HG03045 (cell line): ENCODE data around the gene OR2AJ1.

Experiments
- ATAC-seq: cut with Tn5 transposase; IDR thresholded peaks from one replicate; pipeline ENCODE4 v1.9.1; 2021; ENCODE audit warnings: mild to moderate bottlenecking, moderate library complexity; ENCODE audit not compliant: unreplicated experiment

The OR2AJ1 gene

DNA sequence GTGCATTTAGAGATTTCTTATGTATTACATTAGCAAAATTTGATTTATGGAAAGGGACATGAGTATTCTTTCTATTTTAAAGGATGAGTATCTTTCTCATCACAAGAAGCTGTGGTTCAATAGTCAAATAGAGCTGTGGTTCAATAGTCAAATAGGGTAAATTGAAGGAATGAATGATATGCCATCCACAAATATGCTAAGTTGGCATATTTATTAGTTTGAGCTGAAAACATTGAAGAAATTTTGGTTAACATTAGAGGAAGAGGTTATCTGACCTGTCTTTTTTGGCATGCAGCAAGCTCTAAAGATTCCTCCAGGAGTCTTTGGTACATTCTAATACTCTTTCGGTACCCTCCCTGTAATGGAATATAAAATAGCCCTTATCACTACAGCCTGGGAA is 28.7 kb downstream of the OR2AJ1 start:
- ATAC-seq, result no peak

DNA sequence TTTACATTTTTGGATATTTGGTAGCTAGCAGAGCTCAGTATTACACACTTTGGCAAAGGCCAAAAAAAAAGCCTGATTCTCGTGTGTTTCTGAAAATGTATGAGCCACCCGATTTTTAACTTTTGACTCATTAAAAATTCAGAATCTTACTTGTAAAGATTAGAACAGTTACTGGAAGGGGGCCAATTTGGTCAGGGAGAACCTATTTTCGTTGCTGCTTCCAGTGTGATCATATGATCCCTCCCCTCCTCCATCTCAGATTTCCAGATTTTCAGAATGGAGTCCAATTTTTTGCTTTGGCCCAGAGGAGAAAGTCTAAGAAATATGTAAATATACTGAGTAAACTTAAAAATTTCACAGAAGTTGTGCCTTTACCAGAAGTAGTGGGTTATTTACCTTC is 37.1 kb downstream of the OR2AJ1 start:
- ATAC-seq, result no peak

DNA sequence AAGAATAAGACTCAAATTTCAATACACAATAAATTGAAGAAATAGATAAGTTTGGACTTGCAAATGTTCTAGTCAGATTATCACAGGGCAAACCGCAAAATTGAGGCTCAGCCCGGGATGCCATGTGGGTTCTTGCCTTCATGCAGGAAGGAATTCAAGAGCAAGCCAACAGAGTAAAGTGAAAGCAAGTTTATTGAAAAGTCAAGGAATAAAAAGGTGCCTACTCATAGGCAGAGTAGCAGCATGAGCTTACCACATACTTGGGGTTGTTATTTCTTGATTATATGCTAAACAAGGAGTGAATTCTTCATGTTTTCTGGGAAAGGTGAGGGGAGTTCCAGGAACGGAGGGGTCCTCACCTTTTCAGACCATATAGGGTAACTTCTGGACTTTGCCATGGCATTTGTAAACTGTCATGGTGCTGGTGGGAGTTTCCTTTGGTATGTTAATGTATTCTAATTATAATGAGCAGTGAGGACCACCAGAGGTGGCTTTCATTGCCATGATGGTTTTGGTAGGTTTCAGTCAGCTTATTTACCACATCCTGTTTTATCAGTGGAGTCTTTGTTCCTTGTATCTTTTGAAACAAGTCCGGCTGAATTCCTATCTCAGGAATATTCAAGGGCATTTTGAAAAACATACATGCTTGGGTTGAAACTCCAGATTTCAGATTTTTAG is 38.4 kb downstream of the OR2AJ1 start:
- ATAC-seq, result no peak

DNA sequence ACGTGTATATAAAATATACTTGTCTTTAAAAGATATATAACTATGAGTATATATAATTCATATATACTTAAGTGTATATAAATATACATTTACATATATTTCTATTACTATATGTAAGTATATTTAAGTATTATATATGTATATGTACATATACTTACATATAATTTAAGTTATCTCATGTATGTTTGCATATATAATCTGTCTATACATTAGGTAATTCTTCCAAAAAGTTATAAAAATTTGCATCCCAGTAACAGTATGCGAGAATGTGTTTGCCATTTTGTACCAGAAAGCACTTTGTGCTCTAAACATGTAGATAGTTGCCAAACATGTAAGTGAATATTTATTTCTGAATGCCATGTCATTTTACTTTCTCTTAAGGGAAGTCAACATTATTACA is 40.2 kb downstream of the OR2AJ1 start, which contains the start of gene OR2AK2:
Gene OR2AK2 (plus strand): TSS at position 301 of the 400 bp plus-strand sequence. CDS start 144 bp downstream, outside the sequence.
- ATAC-seq, result no peak

DNA sequence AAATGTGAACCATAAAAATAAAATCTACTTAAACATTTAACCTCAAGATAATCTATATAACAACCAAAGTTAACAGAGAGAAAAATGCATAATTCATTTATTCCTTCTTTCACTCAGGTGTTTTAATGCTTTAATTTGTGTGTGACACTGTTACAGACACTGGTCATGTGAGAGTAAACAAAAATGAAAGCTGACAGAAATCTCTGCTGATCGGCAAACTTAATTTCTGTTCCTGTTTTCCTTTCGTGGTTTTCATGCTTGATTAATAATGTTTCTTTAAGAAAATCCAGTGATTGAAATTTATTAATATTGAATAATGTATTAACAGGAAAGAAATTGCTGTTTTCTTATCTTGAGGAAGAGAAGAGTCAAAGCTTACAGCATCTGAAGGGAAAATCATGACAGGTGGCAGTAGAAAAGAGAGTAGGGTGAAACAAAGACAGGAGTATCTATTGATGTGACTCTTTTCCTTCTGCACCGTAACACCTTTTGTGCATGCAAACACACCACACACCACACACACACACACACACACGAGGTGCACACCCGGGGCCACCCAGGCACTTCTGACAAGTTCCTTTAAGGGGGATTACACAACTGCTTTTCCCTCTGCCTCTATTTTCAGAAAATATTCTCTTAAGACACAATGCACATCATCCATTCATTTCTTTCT is 42.0 kb downstream of the OR2AJ1 start:
- ATAC-seq, result peak; percentile 66
